Dendritic cell treated with granulocyte-macrophage colony-stimulating factor and Interleukin-4, amounts not matched to agents 40 ng/mL and 50 ng/mL, for 4 days (primary cell): ENCODE results near the gene ST3GAL4.
A peak's percentile ranks its signal among the peaks of the same experiment; 100 is the strongest.
"Not testable (repeated sequence)": the region's sequence is repeated elsewhere in the genome, so short reads cannot be mapped to it uniquely, and the experiment has no call there.

Experiments used
- H3K27ac Mint-ChIP-seq: one replicate; pipeline ENCODE4 v1.8.0; 2022; ENCODE audit warnings: mild to moderate bottlenecking, mixed read lengths
- H3K27me3 Mint-ChIP-seq: one replicate; pipeline ENCODE4 v1.8.0; 2022; ENCODE audit warnings: mild to moderate bottlenecking, mixed read lengths
- H3K36me3 Mint-ChIP-seq: one replicate; pipeline ENCODE4 v1.8.0; 2022; ENCODE audit warnings: low read depth, mixed read lengths
- H3K4me1 Mint-ChIP-seq: one replicate; pipeline ENCODE4 v1.8.0; 2022; ENCODE audit warnings: low read depth, mixed read lengths
- H3K4me3 Mint-ChIP-seq: one replicate; pipeline ENCODE4 v1.8.0; 2022; ENCODE audit warnings: mild to moderate bottlenecking, moderate library complexity, mixed read lengths
- H3K9me3 Mint-ChIP-seq: one replicate; pipeline ENCODE4 v1.8.0; 2022; ENCODE audit warnings: mixed read lengths
- intact Hi-C: fragments of 100-400 bp; cut with micrococcal nuclease; formaldehyde crosslinking; loops from one replicate; pipeline ENCODE4 v1.15.0; 2022

The ST3GAL4 gene

DNA sequence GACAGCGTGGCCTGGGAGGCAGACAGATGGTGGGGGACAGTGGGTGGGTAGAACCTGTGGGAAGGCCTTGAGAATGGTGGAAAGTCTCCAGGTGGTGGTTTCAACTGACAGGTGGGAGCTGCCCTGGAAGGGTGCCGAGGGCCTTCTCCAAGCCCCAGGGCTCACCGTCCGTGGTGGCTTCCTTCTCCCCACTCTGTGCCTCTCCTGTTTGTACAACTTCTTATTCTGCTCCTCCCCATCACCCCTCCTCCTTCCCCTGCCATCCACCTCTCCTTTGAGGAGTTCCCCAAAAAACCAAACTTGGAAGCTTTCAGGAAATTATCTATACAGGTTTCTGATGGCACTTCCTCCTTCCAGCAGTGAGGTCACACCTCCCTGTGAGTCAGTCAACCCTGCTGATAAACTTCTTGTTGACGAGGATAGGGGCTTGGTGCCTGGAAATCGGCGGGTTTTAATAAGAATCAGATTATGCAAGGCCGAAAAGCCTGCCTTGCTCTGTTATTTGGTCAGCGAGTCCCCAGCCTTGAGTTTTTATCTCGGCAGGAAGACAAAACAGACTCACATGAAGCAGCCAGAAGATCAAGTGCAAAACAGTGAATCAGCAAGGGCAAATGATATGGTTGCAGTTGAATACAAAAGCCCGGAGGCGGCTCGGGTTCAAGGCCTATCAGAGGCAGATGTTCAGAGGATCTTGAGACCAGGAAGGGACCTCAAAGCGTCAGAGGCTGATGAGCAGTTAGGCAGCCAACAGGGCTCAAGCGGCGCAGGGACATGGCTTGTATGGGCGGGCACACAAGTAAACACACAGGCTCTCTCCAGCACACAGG, 9.5 kb upstream of the ST3GAL4 start:
- H3K4me1 Mint-ChIP-seq = peaks cover 67% of the 10 kb centered on the region

DNA sequence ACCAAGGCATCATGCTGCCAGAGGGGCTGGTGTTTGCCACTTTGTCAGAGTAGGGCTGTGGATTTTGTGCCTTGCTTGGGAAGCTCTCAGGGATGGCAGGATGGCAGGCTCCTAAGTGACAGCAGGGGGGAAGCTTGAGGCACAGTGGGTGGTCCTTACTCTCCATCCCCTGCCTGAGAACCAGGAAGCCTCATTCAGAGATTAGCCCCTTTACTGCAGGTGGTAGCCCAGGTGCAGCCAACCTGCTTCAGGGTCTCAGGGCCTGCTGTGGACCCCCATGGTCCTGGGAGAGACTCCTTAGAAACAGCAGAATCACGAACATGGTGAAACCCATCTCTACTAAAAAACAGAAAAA, 8.9 kb upstream of the ST3GAL4 start:
- Mint-ChIP-seq H3K36me3 (peaks cover 55% of the 10 kb centered on the region), H3K9me3 (no peaks in the 10 kb centered on the region), H3K27ac (peak overlapping the region; percentile 89), H3K4me1 (peaks cover 66% of the 10 kb centered on the region), H3K27me3 (no peaks in the 10 kb centered on the region), H3K4me3 (no peak overlapping the region)
- intact Hi-C loops = loop anchor here (1.0 kb wide), 1 partner anchor 9 kb away; the partner anchor contains the start of gene ST3GAL4

More for the DNA sequence above, 9.5 kb upstream of the ST3GAL4 start:
- H3K36me3 Mint-ChIP-seq = peaks cover 61% of the 10 kb centered on the region
- H3K4me3 Mint-ChIP-seq = peak overlapping the region; percentile 7
- H3K27me3 Mint-ChIP-seq = no peaks in the 10 kb centered on the region
- H3K9me3 Mint-ChIP-seq = no peaks in the 10 kb centered on the region
- H3K27ac Mint-ChIP-seq = peak overlapping the region; percentile 89
- intact Hi-C loops = loop anchor here (1.0 kb wide), 1 partner anchor 9 kb away; the partner anchor contains the start of gene ST3GAL4

DNA sequence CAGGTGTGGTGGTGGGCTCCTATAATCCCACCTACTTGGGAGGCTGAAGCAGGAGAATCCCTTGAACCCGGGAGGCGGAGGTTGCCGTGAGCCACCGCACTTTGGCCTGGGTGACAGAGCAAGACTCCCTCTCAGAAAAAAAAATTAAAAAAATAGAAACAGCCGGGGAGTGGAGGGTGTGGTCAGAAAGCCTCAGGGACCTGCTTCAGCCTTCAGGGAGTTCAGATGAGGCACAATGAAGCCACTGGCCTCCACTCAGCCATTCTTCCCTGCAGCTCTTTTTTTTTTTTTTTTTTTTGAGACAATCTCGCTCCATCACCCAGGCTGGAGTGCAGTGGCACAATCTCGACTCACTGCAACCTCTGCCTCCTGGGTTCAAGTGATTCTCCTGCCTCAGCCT, 8.5 kb upstream of the ST3GAL4 start:
- Mint-ChIP-seq H3K27ac (peak overlapping the region; percentile 89), H3K36me3 (peaks cover 52% of the 10 kb centered on the region), H3K4me1 (peaks cover 66% of the 10 kb centered on the region)
- not testable (repeated sequence) for H3K9me3 Mint-ChIP-seq, H3K27me3 Mint-ChIP-seq, H3K4me3 Mint-ChIP-seq
- intact Hi-C loops = loop anchor here (1.0 kb wide), 1 partner anchor 8 kb away; the partner anchor contains the start of gene ST3GAL4

DNA sequence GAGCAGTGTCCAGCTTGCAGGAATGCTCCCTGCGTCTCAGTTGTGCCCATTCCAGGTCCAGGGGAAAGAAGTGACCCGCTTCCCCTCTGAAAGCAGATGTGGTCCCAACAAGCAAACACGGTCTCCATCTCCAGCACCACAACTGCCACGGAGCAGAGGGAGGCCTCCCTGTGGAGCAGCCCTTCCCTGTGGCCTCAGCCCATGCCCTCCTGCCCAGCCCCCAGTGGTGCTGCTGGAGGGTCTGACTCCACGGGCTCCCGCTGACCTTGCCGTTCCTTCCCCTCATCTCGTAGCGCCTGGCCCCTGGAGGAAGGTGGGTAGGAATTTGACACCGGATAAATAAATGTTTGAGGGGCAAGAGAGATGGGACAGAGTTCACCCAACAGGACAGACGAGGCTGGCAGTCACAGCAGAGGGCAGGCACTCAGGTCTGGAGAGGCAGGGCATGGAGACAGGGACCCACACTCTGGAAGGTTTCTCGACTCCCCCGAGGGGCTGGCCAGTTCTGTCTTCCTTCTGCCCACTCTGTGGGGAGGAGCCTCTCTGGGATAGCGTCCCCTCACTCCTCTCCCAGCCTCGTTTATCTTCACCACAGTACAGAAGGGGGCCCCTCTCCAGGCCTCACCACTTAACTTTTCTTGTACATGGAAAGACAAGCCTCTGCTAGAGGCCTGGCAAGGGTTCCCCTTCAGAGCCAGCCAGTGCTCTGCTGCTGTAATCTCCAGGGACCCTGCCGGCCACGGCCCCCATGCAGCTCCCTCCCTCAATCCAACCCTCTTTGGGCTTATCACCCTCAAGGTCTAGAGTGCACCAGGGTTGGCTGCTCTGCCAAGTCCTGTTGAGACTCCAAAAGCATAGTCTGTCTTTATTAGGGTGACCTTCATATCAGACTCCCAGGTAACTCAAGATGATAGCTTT, 7.5 kb upstream of the ST3GAL4 start:
- intact Hi-C loops = no loop called here
- peak overlapping the region; percentile 61 for H3K27ac Mint-ChIP-seq
- H3K27me3 Mint-ChIP-seq = no peaks in the 10 kb centered on the region
- peaks cover 69% of the 10 kb centered on the region for H3K4me1 Mint-ChIP-seq
- H3K9me3 Mint-ChIP-seq = no peaks in the 10 kb centered on the region
- H3K36me3 Mint-ChIP-seq = peaks cover 41% of the 10 kb centered on the region
- no peak overlapping the region for H3K4me3 Mint-ChIP-seq

DNA sequence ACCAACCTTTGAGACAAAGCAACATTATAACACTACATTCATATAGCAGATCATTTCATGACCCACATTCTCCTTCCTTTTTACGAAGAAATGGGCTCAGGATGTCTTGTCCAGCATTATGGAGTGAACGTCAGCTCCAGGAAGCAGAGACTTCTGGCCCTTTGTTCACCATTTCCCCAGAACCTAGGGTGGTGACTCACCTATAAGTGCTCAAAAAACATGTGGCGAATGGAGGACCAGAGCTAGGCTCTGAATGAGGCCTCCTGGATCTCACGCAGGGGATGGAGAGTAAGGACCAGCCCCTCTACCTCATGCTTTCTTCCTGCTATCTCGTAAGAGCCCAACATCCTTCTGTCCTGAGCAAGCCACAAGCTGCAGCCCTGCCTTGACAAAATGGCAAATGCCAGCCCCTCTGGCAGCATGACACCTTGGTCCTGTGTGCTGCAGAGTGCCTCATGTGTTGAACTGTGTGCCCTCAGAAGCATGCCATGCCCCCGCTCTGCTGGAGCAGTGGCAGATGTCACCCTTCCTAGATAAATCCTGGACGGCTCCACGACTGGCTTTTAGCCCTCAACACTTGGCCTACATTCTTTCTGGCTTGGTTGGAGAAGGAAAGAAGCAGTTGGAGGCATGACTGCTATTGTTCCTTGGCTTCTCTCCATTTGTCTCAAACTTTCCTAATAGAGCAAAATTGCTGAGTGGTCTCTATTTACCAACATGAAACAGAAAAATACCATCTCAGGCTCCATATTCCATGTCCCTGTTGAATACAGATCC, 6.5 kb upstream of the ST3GAL4 start:
- H3K4me1 Mint-ChIP-seq = peaks cover 75% of the 10 kb centered on the region

DNA sequence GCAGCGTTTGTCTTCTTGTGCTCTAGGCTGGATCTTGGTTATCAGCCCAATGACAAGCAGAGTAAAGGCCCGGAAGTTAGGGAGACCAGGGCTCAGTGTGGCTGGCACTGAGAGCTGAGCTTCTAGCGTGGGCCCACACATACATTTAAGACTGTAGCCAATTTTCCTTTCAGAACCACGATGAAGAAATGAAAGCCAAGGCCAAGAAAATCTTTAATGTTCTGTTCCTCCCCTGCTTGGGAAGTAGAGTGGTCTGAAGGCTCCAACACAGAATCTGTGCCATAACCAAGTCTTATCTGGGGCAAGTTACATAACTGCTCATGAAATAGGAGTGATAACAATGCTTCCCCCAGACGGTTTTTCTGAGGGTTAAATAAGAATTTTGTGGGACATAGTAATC, 4.7 kb upstream of the ST3GAL4 start:
- no peak overlapping the region for H3K4me3 Mint-ChIP-seq
- H3K36me3 Mint-ChIP-seq = peaks cover 22% of the 10 kb centered on the region
- H3K9me3 Mint-ChIP-seq = no peaks in the 10 kb centered on the region
- no peaks in the 10 kb centered on the region for H3K27me3 Mint-ChIP-seq
- no peak overlapping the region for H3K27ac Mint-ChIP-seq
- intact Hi-C loops = no loop called here
- peaks cover 69% of the 10 kb centered on the region for H3K4me1 Mint-ChIP-seq

More for the DNA sequence above, 6.5 kb upstream of the ST3GAL4 start:
- H3K27ac Mint-ChIP-seq = no peak overlapping the region
- H3K36me3 Mint-ChIP-seq = peaks cover 31% of the 10 kb centered on the region
- no peak overlapping the region for H3K4me3 Mint-ChIP-seq
- intact Hi-C loops = no loop called here
- H3K27me3 Mint-ChIP-seq = no peaks in the 10 kb centered on the region
- no peaks in the 10 kb centered on the region for H3K9me3 Mint-ChIP-seq

DNA sequence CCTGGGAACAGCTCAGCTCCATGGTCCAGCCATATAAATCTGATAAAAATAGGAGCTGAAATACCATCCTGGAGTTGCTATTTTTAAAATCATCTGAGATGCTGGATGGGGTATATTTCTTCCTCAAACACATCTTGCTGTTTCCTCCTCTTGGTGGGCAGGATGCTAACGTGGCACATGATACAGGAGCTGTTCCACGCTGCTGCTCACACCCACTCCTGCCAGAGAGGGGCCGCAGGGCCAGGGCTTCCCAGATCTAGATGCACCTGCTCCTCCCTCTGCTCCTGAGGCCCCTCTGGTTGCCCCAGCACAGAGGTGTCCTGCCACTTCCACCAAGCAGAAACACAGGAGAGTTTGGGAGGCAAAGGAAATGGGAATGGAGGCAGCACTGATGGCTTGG, 3.3 kb upstream of the ST3GAL4 start:
- no peaks in the 10 kb centered on the region for H3K27me3 Mint-ChIP-seq
- intact Hi-C loops = no loop called here
- peak overlapping the region; percentile 35 for H3K27ac Mint-ChIP-seq
- no peaks in the 10 kb centered on the region for H3K9me3 Mint-ChIP-seq
- peaks cover 70% of the 10 kb centered on the region for H3K4me1 Mint-ChIP-seq
- H3K4me3 Mint-ChIP-seq = no peak overlapping the region
- H3K36me3 Mint-ChIP-seq = peaks cover 22% of the 10 kb centered on the region

DNA sequence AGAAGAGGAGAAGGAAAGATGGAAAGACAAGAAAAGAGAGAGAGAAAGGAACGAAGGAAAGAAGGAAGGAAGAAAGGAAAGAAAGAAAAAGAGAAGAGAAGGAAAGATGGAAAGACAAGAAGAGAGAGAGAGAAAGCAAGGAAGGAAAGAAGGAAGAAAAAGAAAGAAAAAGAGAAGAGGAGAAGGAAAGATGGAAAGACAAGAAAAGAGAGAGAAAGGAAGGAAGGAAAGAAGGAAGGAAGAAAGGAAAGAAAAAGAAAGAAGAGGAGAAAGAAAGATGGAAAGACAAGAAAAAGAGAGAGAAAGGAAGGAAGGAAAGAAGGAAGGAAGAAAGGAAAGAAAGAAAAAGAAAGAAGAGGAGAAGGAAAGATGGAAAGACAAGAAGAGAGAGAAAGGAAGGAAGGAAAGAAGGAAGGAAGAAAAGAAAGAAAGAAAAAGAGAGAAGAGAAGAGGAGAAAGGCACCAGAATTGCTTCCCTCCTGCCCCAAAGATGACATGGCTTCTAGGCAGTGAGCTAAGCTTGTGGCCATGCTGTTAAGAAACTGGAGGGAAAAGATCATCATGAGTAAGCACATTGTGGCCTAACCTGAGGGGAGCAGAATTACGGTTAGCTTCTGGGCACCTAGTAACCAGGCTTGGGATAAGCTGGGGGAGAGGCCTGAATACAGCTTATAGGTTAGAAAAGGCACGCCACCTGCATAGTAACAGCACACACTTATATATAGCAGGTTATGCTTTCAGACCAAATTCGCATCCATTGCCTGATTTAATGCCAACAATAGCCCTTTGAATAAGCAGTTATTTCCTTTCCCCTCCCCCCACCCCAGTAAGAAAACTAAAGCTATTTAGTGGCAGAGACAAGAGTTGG, 2.3 kb upstream of the ST3GAL4 start:
- Mint-ChIP-seq H3K27me3 (no peaks in the 10 kb centered on the region), H3K4me3 (no peak overlapping the region), H3K27ac (peak overlapping the region; percentile 35), H3K4me1 (peaks cover 70% of the 10 kb centered on the region), H3K9me3 (no peaks in the 10 kb centered on the region), H3K36me3 (peaks cover 12% of the 10 kb centered on the region)
- intact Hi-C loops = no loop called here

DNA sequence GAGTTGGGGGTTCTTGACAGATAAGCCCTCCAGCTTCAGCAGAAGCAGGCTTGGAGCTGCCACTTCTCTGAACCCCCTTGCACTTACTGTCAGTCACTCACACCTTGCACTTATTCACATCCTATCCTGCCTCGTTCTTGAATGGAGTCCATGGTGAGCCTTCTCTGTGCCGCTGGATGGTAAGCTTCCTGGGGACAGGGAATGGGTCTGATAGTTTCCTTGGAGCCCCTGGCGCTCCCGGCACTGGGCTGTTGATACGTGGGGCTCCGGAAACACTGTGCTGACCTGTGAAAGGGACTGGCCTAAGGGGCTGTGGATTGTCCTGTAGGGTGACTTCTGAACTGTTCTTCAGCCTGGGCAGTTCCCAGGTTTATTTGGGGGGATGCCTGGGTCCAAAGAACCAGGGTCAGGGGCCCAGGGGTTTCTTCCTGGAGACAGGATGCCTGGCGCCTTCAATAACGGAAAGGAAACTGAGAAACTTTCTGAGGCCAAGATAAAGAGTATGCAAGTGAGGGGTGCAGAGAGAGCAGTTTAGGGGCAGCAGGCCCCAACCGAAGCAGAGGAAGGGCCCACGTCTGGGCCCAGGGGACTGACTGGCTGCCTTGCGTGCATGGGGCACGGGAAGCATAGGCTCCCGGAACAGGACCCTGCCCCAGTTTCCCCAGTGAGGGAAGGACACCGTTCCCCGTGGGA, 709 bp upstream of the ST3GAL4 start:
- intact Hi-C loops = loop anchor here (1.0 to 5.0 kb wide), 3 partner anchors 8 to 42 kb away; no protein-coding TSS in a partner anchor
- Mint-ChIP-seq H3K27ac (peak overlapping the region; percentile 84), H3K9me3 (no peaks in the 10 kb centered on the region)

DNA sequence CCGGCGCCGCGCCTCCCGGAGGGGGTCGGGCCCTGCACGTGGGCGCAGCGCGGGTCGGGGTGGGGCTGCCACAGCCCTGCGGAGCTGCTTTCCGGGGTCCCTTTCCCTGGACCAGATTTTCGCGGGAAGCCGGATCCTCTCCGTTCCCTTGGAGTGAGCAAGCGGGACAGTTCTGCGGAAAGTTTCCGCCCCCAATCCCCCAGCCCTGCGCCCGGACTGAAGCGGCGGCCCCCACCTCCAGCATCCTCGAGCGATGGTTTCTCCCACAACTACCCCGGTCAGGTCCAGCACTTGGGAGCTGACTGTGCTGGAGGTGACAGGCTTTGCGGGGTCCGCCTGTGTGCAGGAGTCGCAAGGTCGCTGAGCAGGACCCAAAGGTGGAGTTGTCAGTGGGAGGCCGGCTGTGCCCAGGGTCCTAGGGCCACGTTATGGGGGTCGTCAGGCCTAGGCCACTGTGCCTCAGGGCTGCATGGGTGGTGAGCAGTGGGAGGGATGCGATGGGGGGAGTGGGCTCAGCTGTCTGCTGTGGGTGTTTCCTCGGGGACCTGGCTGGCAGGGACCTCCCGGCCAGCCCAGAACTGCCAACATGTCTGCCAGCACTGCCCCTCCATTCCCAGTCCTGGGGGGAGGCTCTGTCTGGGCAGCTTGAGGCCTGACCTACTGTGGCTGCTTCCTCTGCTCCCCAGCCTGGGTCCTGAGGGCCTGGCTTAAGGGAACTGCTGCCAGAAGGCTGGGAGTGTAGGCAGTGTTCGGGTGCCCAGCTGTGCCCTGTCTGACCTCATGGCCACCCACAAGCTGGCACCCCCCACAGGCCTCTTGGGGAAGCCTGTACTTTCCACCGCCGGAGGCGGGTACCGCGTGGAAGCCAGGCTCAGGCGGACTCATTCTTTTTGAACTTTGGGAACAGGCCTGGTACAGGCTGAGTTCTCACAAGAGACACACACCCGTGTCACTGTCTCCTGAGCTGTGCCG, 726 bp downstream of the ST3GAL4 start:
- intact Hi-C loops = loop anchor here (1.0 to 5.0 kb wide), 4 partner anchors 10 to 65 kb away; no protein-coding TSS in a partner anchor
- Mint-ChIP-seq H3K27ac (peak overlapping the region; percentile 84), H3K36me3 (peaks cover 16% of the 10 kb centered on the region), H3K9me3 (no peaks in the 10 kb centered on the region), H3K4me3 (peak overlapping the region; percentile 78), H3K4me1 (peaks cover 79% of the 10 kb centered on the region), H3K27me3 (no peaks in the 10 kb centered on the region)

More for the DNA sequence above, 709 bp upstream of the ST3GAL4 start:
- no peaks in the 10 kb centered on the region for H3K27me3 Mint-ChIP-seq
- H3K4me3 Mint-ChIP-seq = peak overlapping the region; percentile 88
- H3K4me1 Mint-ChIP-seq = peaks cover 76% of the 10 kb centered on the region
- H3K36me3 Mint-ChIP-seq = peaks cover 6% of the 10 kb centered on the region
